SU-DHL-6 (cell line): ENCODE results near the gene QPRT.
A peak's percentile ranks its signal among the peaks of the same experiment; 100 is the strongest.

ENCODE experiments used
- H2AFZ ChIP-seq: fragments of 200-600 bp; sonication (generic); 2 replicates; pipeline ENCODE4 v1.6.1; 2014; ENCODE audit warnings: low read depth, mild to moderate bottlenecking, moderate library complexity, mixed read lengths, antibody characterized with exemption, low read length; ENCODE audit not compliant: severe bottlenecking
- H3F3A ChIP-seq: fragments of 200-600 bp; shearing (Covaris generic); 2 replicates; pipeline ENCODE4 v1.6.0; 2016; ENCODE audit warnings: antibody characterized with exemption, mild to moderate bottlenecking; ENCODE audit not compliant: insufficient read depth
- H3K27ac ChIP-seq: fragments of 200-600 bp; sonication (generic); 2 replicates; pipeline ENCODE4 v1.5.1; 2016; ENCODE audit warnings: low read depth, mild to moderate bottlenecking, low read length, moderate library complexity, mixed read lengths
- H3K27me3 ChIP-seq: fragments of 200-600 bp; sonication (generic), shearing (Covaris generic); 2 replicates; pipeline ENCODE4 v1.6.0; 2014; ENCODE audit warnings: mild to moderate bottlenecking, low read length
- H3K36me3 ChIP-seq: fragments of 200-600 bp; sonication (generic); 2 replicates; pipeline ENCODE4 v1.6.1; 2014; ENCODE audit warnings: mild to moderate bottlenecking, low read length, mixed read lengths
- H3K4me2 ChIP-seq: fragments of 300-600, 200-600 bp; shearing (Covaris generic), sonication (generic); 2 replicates; pipeline ENCODE4 v1.6.0; 2014; ENCODE audit warnings: low read length, low read depth, mild to moderate bottlenecking; ENCODE audit not compliant: poor library complexity, severe bottlenecking
- H3K4me3 ChIP-seq: fragments of 200-600 bp; sonication (generic); 2 replicates; pipeline ENCODE4 v1.5.1; 2014; ENCODE audit warnings: antibody characterized with exemption, low read length, mild to moderate bottlenecking, mixed read lengths; ENCODE audit not compliant: insufficient read depth, poor library complexity, severe bottlenecking
- H3K79me2 ChIP-seq: fragments of 200-600 bp; sonication (generic); 2 replicates; pipeline ENCODE4 v1.6.1; 2014; ENCODE audit warnings: mild to moderate bottlenecking, low read length, moderate library complexity; ENCODE audit not compliant: insufficient read depth
- H3K9ac ChIP-seq: fragments of 200-600 bp; sonication (generic); 2 replicates; pipeline ENCODE4 v1.7.0; 2014; ENCODE audit warnings: mild to moderate bottlenecking, low read length
- H3K9me2 ChIP-seq: fragments of 200-600 bp; sonication (generic); replicated peaks from 2 replicates; pipeline ENCODE4 v1.6.1; 2014; ENCODE audit warnings: low read length; ENCODE audit not compliant: insufficient read depth
- H3K9me3 ChIP-seq: fragments of 200-600 bp; sonication (generic); 2 replicates; pipeline ENCODE4 v1.6.1; 2014; ENCODE audit warnings: low read length, mixed read lengths; ENCODE audit not compliant: insufficient read depth
- H4K20me1 ChIP-seq: fragments of 200-600 bp; sonication (generic); 2 replicates; pipeline ENCODE4 v1.6.1; 2014; ENCODE audit warnings: low read depth, mild to moderate bottlenecking, antibody characterized with exemption, low read length, moderate library complexity, mixed read lengths
- EZH2phosphoT487 ChIP-seq: fragments of 200-600 bp; sonication (generic), shearing (Covaris generic); conservative IDR thresholded peaks from 2 replicates; pipeline ENCODE4 v1.6.1; 2018; ENCODE audit warnings: mild to moderate bottlenecking, antibody characterized with exemption, low read length, moderate library complexity, mixed read lengths
- TF ChIP-seq, protein P1 (sequence below): fragments of 200-600 bp; sonication (generic); IDR thresholded peaks from one replicate; pipeline ENCODE4 v1.5.1; 2017; ENCODE audit warnings: antibody characterized with exemption, mild to moderate bottlenecking, low read length, moderate library complexity; ENCODE audit not compliant: insufficient read depth, poor library complexity, severe bottlenecking

QPRT gene

DNA sequence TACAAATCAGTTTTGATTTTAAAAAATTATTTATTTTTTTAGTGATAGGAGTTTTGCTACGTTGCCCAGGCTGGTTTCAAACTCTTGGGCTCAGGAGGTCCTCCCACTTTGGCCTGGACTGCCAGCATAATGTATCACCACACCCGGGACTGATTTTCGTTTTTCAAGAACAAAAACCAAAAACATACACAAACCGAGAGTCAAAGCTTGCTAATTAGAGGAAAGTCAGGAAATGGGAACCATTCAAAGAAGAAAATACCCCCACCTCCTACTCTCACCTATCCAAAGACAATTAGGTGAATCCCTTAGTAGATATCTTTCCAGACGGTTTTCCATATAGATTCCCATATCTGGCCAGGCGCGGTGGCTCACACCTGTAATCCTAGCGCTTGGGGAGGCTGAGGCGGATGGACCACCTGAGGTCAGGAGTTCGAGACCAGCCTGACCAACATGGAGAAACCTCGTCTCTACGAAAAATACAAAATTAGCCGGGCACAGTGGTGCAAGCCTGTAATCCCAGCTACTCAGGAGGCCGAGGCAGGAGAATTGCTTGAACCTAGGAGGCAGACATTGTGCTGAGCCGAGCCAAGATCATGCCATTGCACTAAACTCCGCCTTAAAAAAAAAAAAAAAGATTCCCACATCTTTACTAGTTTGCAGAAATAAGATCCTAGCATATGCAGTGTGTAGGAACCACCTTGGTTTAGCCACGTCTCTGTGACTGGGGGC is 16.8 kb upstream of the QPRT start:
- Histone ChIP-seq H3K27me3 (no peaks in the 10 kb centered on the region), H3K9ac (no peak overlapping the region), H3K79me2 (no peaks in the 10 kb centered on the region)

DNA sequence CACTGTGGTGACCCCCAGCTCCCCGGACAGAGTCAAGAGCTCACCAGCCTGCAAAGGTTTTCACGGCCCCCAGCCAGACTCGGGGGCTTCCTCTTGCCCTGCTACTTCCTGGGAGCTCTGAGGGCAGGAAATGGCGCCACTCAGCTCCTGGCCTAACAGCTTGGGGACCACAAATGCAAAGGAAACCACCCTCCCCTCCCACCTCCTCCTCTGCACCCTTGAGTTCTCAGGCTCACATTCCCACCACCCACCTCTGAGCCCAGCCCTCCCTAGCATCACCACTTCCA is 16.3 kb upstream of the QPRT start:
- Histone ChIP-seq H3K9ac (no peak overlapping the region), H4K20me1 (no peaks in the 10 kb centered on the region), H3K27me3 (no peaks in the 10 kb centered on the region), H3K27ac (no peak overlapping the region), H2AFZ (no peak overlapping the region), H3K4me2 (no peak overlapping the region), H3F3A (no peaks in the 10 kb centered on the region), H3K4me3 (no peak overlapping the region), H3K36me3 (no peaks in the 10 kb centered on the region), H3K9me2 (no peaks in the 10 kb centered on the region), H3K9me3 (no peaks in the 10 kb centered on the region), H3K79me2 (no peaks in the 10 kb centered on the region)
- TF ChIP-seq, protein P1, sequence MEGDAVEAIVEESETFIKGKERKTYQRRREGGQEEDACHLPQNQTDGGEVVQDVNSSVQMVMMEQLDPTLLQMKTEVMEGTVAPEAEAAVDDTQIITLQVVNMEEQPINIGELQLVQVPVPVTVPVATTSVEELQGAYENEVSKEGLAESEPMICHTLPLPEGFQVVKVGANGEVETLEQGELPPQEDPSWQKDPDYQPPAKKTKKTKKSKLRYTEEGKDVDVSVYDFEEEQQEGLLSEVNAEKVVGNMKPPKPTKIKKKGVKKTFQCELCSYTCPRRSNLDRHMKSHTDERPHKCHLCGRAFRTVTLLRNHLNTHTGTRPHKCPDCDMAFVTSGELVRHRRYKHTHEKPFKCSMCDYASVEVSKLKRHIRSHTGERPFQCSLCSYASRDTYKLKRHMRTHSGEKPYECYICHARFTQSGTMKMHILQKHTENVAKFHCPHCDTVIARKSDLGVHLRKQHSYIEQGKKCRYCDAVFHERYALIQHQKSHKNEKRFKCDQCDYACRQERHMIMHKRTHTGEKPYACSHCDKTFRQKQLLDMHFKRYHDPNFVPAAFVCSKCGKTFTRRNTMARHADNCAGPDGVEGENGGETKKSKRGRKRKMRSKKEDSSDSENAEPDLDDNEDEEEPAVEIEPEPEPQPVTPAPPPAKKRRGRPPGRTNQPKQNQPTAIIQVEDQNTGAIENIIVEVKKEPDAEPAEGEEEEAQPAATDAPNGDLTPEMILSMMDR = no peak
- TF ChIP-seq EZH2phosphoT487 = no peak

More for the DNA sequence above, 16.8 kb upstream of the QPRT start:
- H3K4me2 ChIP-seq = no peak overlapping the region
- H3K4me3 ChIP-seq = no peak overlapping the region
- H3K9me3 ChIP-seq = no peaks in the 10 kb centered on the region
- no peak for TF ChIP-seq EZH2phosphoT487
- TF ChIP-seq, protein P1 = no peak
- no peaks in the 10 kb centered on the region for H3K36me3 ChIP-seq
- H3K27ac ChIP-seq = no peak overlapping the region
- H2AFZ ChIP-seq = no peak overlapping the region
- H4K20me1 ChIP-seq = no peaks in the 10 kb centered on the region
- no peaks in the 10 kb centered on the region for H3F3A ChIP-seq
- H3K9me2 ChIP-seq = no peaks in the 10 kb centered on the region

DNA sequence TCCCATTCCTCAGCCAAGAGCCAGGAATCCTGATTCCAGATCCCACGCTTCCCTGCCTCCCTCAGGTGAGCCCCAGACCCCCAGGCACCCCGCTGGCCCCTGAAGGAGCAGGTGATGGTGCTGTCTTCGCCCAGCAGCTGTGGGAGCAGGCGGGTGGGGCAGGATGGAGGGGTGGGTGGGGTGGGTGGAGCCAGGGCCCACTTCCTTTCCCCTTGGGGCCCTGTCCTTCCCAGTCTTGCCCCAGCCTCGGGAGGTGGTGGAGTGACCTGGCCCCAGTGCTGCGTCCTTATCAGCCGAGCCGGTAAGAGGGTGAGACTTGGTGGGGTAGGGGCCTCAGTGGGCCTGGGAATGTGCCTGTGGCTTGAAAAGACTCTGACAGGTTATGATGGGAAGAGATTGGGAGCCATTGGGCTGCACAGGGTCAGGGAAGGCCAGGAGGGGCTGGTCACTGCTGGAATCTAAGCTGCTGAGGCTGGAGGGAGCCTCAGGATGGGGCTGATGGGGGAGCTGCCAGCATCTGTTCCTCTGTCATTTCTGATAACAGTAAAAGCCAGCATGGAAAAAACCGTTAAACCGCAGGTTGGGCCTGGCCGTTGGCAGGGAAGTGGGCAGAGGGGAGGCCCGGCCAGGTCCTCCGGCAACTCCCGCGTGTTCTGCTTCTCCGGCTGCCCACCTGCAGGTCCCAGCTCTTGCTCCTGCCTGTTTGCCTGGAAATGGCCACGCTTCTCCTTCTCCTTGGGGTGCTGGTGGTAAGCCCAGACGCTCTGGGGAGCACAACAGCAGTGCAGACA is 15.8 kb upstream of the QPRT start, which contains the start of gene SPN:
Gene SPN, plus strand, starts transcription at position 232 of the 791 bp plus-strand sequence. Its CDS starts 482 bp downstream, at position 714.
- H3K36me3 ChIP-seq = no peaks in the 10 kb centered on the region
- H3K27ac ChIP-seq = no peak within 1 kb of the TSS
- H3K9ac ChIP-seq = peak within 1 kb of the TSS; percentile 35; the same call in 1 of the 2 replicates
- H3K27me3 ChIP-seq = no peaks in the 10 kb centered on the region
- no peaks in the 10 kb centered on the region for H3F3A ChIP-seq
- H4K20me1 ChIP-seq = no peaks in the 10 kb centered on the region
- H3K4me2 ChIP-seq = peak within 1 kb of the TSS; percentile 32
- H3K4me3 ChIP-seq = no peak within 1 kb of the TSS
- H3K9me2 ChIP-seq = no peaks in the 10 kb centered on the region
- H3K79me2 ChIP-seq = no peaks in the 10 kb centered on the region
- no peak for TF ChIP-seq EZH2phosphoT487
- TF ChIP-seq, protein P1 = no peak
- H3K9me3 ChIP-seq = no peaks in the 10 kb centered on the region
- no peak within 1 kb of the TSS for H2AFZ ChIP-seq
